GM18858 (cell line): Measurements from ENCODE around the gene JADE2.
"Not testable (repeated sequence)": the region's sequence is repeated elsewhere in the genome, so short reads cannot be mapped to it uniquely, and the experiment has no call there.

Source experiments
- ATAC-seq: cut with Tn5 transposase; IDR thresholded peaks from one replicate; pipeline ENCODE4 v1.9.1; 2021; ENCODE audit not compliant: unreplicated experiment

The JADE2 gene

DNA sequence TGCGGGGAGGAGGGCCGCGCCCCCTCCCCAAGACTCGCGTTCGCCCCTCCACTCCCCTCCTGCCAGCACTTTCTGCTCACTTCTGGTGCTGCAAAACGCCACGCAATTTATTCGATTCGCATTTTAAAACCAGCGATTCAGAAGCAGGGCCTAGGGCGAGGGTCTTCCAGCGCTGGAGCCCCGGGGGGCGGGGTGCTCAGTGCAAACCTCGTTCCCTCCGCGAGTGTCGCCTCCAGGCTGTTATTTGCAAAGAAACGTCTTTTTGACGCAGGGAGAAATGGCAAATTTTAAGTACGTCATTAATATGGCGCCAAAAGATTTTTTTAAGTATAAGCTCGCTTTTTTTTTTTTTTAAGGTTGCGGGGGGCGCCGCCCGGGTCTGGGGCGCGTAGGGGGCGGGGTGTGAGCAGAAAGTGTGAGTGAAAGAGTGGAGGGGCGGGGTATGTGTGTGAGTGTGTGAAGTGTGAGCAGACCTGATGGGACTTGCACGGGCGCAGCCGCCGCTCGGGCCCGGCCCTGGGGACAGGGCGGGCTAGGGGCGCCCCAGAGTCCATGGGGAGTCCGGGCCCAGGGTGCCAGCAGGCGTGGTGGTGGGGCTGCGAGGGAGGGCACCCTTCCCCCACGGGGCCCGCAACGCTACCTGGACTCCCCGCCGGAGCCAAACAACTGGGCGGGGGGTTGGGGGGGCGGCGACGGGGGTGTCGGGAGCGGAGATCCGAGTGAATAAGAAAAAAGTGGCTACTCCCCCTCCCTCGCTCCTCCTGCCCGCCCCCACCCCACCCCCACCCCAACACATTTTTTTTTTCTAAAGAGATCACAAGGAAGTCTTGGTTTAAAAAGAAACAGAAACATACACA lies at the start of gene JADE2:
Gene JADE2, plus strand, starts transcription at position 845 of the 857 bp plus-strand sequence. CDS start 10,188 bp downstream, outside the sequence.
- no peak for ATAC-seq

DNA sequence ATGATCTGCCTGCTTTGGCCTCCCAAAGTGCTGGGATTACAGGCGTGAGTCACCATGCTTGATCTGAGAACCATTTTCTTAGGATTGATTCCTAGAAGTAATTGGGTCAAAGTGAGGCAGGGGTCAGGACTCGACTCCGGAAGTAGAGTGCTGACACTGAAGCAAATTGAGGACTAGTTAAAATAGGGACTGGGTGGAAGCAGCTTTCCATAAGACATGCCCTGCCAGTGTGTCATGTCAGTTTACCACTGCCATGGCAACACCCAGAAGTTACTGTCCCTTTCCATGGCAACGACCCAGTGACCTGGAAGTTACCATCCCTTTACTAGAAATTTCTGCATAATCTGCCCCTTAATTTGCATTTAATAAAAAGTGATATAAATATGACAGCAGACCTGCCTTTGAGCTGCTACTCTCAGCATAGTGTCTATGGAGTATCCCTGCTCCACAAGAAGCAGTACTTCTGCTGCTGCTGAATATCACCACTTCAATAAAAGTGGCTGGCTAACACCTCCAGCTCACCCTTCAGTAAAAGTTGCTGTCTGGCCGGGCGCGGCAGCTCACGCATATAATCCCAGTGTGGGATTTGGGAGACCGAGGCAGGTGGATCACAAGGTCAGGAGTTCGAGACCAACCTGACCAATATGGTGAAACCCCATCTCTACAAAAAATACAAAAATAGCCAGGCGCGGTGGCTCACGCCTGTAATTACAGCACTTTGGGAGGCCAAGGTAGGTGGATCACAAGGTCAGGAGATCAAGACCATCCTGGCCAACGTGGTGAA lies 47.8 kb upstream of the JADE2 start:
- no peak for ATAC-seq

DNA sequence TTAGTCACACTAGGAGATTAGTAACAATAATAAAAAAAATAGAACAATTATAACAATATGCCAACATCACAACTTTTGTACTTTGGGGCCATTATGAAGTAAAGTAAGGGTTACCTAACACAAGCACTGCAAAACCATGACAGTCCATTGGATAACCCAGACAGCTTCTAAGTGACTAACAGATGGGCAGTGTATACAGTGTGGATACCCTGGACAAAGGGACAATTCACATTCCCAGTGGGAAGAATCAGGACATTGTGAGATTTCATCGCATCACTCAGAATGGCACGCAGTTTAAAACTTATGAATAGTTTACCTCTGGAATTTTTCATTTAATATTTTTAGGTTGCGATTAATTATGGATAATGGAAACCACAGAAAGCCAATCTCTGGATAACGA lies 45.6 kb upstream of the JADE2 start:
- no peak for ATAC-seq

DNA sequence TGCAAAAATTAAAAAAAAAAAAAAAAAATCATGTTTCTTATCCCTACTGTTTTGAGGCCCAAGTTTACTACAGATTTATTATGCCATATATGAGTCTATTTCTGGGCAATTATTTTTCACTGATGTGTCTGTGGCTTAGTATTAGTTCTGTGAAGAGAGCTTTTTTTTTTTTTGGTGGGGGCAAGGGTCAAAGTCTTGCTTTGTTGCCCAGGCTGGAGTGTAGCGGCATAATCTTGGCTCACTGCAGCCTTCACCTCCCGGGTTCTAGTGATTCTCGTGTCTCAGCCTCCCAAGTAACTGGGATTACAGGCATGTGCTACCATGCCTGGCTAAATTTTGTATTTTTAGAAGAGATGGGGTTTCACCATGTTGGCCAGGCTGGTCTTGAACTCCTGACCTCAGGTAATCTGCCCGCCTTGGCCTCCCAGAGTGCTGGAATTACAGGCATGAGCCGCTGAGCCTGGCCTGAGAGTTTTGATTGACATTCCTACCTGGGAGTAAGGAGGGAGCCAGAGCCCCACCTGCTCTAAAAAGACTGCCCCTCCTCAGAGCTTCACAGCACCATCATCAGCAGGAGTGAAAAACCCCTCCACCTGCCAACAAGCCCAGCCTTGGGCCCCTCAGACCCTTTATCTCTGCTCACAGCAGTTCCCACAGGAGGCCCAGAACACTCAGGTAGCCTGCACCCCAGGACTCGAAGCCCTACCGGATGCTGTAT lies 36.1 kb upstream of the JADE2 start:
- no peak for ATAC-seq

DNA sequence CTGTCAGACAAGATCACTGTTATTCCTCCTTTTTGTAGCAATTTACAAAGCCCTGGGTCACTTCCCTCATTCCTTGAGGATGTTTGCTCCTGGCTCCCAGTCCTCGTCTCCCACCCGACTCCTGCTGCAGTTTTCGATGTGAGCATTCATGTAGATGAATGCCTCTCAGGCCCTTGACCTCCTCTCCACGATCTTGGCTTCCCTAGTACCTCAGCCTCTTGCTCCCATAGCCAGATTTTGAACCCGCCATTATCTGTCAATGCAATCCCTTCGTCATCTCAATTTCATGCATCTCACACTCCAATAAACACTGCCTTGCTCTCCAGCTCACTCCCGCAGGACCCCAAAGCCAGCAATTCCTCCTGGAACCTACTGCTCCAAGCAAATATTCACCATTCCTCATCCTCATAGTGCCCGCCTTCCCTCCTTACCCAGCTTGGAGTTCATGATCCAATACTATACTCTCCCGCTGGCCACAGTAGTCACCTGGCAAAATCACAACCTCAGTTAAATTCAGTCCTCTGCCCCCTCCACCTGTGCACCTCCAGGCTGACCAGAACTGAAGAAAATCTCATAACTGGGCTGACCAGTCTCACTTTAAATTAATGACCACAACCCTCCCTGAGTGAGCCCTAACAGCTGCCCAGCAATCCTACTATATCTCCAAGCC lies 35.1 kb upstream of the JADE2 start:
- ATAC-seq, result no peak

DNA sequence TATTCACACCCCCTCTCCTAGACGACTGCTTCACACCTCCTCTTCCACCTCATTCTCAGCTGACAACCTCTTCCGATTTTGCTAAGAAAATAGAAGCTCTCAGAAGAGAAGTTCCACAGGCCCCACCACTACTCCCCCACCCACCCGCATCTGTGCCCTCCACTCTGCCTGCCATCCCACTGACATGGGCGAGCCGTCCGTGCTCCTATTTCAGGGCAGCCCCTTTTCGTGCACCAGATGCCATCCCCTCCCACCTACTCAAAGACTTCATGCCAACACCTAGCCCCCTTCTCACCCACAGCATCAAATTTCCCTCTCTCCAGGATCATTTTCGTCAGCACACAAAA lies 34.6 kb upstream of the JADE2 start:
- ATAC-seq, result no peak

DNA sequence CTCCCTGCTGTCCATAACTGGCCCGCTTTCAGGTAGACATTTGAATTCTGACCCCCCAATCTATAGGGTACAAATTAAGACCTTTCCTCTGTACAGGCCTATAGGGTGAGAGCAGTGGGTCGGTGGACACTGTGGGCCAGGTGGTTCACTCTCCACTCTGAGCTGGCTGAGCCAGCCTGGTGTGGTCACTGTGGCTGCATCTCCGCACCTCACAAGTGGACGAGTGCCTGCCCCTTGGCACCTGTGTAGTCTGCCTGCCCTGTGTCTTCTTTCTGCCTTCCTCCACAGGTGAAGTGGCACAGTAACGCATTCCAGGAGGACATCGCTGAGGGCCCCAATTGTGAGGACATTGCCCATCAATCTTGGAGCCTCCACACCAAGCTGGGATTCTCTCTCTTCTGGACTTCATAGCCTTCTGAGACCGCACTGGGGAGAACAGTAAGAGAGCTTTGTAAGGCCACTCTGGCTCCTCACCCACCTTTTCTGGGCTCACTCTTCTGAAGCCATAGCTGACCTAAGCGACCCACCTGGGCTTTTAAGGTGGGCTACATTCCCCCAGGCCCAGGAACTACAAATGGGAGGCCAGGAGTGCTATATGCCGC lies 33.5 kb upstream of the JADE2 start:
- no peak for ATAC-seq

DNA sequence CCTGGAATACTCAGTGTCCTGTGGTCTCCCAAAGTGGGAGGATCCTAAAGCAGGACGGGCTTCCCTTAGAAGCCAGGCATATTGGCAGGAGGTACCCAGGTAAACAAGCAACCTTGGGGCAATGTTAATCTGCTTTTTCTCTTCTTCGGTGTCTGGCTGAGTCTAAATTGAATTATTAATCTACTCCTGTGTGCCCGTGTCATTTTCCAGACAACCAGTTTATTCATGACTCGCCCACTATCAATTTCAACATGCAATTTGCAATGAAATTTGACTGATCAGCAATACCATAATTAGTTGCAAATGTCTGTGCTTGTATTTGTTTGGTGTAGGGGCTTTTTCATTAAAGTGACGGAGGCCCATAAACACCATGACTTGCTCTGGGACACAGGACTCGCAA lies 32.9 kb upstream of the JADE2 start:
- ATAC-seq, result no peak

DNA sequence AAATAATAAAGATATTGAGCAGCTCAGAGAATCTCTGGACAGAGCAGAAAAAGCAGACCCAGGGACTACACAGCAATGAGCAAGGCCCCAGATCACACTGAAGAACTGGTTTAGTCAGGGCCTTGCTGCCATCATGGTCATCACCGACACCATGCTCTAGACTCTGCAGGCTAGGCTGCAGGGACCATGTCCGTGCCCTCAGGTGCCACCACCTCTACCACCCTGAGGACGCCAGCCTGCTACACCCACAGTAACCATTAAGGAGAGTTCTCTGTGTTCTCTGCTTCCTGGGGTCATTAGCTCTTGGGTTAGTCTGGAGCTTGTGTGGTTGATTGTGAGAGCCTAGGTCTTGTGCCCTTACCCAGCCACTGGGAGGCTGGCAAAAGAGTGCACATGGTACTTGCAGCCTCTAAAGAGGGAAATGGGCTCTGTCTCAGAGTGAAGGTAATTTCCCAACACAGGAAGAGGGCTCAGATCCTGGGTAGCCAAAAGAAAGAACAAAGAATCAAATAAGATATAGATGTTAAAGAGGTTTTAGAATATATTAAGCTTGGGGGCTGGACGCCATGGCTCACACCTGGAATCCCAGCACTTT lies 31.9 kb upstream of the JADE2 start:
- no peak for ATAC-seq

DNA sequence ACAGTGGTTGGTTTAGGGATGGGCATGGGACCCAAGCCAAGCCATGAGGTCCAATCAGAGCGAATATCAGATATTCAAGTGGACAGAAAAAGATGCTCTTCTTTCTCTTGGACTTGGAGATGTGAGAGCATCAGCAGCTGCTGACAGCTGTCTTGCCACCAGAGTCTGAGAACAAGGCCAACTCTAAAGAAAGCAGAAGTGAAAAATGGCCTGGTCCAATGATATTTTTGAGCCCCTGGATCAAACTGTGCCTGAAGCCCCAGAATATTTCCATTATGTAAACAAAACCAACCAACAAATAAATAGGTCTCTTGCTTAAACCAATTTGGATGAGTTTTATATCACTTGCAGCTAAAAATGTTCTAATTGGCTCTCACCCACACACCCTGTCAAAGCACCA lies 30.7 kb upstream of the JADE2 start:
- no peak for ATAC-seq

DNA sequence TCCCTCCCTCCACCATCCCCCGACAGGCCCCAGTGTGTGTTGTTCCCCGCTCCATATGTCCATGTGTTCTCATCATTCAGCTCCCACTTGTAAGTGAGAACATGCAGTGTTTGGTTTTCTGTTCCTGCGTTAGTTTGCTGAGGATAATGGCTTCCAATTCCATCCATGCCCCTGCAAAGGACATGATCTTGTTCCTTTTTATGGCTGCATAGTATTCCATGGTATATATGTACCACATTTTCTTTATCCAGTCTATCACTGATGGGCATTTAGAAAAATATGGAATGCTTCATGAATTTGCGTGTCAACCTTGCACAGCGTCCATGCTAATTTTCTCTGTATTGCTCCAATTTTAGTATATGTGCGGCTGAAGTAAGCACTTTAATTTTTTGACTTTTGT lies 25.6 kb upstream of the JADE2 start:
- ATAC-seq, result not testable (repeated sequence)

DNA sequence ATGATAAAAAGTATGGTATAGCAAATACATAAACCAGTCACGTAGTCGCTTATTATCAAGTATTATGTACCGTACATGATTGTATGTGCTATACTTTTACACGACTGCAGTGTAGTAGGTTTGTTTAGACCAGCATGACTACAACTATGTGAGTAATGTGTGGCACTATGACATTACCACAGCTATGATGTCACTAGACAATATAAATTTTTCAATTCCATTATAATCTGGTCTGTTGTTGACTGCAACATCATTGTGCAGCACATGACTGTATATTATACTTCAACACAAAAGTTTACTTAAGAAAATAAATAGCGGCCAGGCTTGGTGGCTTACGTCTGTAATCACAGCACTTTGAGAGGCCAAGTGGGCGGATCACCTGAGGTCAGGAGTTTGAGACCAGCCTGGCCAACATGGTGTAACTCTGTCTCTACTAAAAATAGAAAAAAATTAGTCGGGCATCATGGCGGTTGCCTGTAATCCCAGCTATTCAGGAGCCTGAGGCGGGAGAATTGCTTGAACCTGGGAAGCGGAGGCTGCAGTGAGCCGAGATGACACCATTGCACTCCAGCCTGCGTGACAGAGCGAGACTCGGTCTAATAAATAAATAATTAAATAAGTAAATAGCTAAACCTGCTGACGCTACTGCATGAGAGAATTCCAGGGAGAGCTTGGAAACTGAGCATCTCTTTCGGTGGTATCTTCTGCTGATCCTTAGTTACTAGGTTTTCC lies 24.6 kb upstream of the JADE2 start:
- no peak for ATAC-seq

DNA sequence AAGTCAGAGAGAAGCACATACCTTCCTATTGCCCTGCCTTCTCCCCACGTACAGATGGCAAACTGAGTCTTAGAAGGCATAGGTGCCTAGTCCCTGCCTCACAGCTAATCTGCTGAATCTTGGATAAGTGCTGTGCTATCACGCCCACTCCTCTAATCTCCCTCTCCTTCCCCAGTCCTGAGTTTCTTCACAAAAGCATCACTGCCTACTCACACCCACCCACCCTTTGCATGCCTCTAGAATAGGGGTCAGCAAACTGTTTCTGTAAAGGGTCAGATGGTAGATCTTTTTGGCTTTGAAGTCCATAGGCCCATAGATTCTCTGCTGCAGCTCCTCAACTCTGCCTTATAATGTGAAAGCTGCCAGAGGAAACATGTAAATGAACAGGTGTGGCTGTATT lies 23.2 kb upstream of the JADE2 start:
- no peak for ATAC-seq

DNA sequence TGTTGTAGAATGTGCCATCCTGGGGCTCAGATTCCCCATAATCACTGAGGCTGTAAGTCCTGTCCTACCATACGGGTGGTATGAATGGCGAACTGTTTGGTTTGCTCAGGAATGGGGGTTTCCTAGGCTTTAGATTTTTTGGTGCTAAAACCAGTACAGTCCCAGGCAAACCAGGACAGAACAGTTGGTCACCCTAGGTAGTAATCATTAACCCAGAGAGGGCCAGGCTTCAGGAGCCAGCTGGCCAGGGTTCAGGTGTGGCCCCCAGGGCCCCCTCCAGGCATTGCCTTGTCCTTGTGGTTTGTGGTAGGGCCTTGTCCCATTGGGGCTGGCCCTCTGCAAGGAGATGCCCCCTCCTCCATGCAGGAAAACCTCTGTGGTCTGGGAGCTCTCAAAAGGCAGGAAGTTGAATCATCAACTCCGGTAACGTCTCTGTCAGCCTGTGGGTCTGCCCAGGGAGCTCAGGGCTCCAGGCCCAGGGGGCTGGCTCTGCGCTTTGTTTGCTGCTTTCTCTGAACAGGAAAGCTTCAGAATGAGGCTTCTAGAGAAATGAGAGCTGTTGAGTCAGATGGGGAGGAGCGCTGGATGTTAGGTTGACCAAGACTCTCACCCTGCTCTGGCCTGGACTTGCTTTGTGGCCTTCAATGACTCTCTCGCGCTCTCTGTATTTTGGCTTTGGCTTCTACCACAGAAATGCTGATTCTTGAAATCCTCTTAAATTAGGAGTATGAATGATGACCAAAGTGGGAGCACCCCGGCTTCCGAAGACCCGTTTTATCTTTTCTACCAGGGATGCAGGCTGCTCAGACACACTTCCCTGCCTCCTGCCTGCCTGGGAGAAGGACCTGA lies 22.2 kb upstream of the JADE2 start:
- ATAC-seq, result peak; percentile 65

DNA sequence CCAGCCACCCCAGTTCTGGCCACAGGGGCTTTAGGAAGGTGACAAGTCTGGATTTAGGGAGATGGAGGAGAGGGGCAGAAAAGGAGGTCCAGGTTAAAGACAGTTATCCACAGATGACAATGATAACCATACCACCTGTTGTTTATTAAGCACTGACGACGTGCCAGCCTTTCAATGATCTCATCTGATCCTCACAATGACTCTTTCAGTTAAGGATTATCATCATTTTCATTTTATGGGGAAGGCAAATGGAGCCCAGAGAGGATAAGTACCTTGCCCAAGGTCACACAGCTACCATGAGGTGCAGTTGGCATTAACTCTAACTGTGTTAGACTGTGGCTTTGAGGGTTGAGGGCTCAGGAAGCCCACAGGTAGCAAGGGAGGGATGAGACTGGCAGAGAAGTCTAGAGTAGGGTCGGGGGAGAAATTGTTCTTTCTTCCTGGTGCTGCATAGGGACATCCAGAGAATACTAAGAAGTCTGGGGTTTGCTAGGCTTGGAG lies 21.5 kb upstream of the JADE2 start:
- ATAC-seq, result no peak

DNA sequence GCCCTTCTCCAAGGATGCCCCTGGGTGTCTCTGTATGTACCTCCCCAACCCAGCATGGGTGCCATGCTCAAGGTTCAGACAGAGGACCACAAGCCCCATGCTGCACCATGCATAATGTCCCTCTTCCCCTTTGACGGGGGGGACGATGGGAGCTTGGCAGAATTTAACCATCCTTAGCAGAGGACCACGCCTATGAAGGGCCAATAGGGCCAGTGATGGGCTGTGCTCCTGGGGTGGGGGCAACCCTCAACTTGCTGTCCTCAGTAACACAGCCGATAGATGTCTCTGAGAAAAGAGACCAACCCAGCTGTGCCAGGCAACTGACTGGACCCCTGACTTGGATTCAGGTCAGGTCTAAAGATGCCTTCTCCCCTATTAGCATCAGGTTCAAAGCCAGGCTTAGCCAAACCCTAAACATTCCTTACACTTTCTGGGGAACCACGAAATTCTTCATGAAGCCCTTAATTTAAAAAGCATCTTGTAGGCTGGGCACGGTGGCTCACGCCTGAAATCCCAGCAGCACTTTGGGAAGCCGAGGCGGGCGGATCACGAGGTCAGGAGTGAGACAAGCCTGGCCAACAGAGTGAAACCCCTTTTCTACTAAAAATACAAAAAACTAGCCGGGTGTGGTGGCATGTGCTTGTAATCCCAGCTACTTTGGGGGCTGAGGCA lies 20.7 kb upstream of the JADE2 start:
- ATAC-seq, result no peak

DNA sequence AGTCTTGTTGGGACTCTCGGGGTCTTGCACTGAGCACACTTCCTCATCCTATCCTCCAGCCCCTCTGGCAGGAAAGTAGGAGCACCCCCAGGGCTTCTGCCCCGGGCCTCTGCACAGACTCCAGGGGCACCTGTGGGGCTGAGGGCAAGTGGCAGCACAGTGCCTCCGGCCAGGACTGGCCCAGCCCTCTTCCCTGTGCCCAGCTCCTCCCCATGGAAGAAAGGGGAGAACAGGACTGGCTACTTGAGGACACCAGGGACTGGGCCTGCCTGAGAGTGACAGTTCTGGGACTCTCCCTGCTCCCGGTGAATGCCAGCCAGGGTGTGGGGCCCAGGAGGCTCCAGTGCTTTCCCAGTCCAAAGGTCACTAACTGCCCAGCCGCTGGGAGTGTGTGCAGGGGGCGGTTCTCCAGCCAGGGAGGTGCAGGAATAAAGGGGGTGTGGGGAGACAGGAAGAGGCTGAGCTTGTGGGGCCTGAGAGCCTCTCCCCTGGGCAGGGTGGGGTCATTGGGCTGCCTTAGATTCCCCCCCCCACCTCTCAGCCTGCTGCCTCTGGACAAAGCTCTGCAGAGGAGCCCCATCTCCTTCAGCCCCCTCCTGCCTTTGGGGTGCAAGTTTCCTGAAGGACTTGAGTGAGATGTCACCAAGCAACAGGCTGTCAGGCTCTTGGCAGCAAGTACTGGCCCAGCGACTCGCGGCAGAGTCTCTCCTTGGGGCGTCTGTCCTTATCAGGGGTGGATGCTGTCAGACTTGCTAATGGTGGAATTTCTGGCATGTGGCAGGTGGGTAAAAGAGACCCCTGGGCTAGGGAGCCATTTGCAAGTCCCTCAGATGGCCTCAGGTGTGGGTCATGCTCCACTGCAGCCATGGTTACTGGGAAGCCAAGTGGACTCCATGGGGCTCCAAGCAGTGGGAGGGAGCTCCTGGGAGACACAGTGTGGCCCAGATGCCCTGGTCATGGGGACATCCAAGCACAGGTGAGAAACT lies 19.1 kb upstream of the JADE2 start:
- no peak for ATAC-seq
